ENCODE results near the gene OR7G3.

DNA sequence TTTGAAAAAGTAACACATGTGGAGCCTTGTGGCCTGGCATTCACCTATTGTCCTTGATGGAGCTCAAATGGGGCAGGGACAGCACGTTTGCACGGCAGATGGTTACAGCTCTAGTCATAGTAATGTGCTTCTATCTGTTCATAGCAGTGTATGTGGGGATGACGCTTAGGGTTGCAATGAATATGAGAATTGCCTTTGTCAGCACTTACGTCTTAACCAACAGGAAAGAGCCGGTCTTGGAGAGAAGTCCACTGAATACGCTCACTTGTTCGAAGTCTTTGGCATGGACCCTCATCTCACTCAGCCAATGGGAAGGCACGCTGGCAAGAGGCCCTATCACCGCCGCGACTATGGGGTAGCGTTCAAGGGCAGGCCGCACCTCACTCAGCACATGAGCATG, 33.1 kb upstream of the OR7G3 start:
- TF ChIP-seq CTCF (conservative IDR thresholded peaks at IDR 0.05; ENCODE audit: low read length), result no peak
- no peak for TF ChIP-seq EZH2phosphoT487 (IDR thresholded peaks at IDR 0.05; ENCODE audit: borderline replicate concordance)
